Fibroblast of villous mesenchyme (primary cell): ENCODE data around the gene FGF9. TPM values are rescaled to one million over a fixed set of nuclear protein-coding genes. Genes with fewer than 3 reads are reported as not detected.

ENCODE experiments used
- DNase-seq: peaks from one replicate; pipeline ENCODE4 v3.0.0-alpha.2; 2010; ENCODE audit warnings: low read depth
- H3K4me3 ChIP-seq: 2 replicates; pipeline ENCODE4 v1.5.1; 2011; ENCODE audit warnings: low read depth, mild to moderate bottlenecking, low read length
- CTCF ChIP-seq: IDR thresholded peaks from 2 replicates; pipeline ENCODE4 v1.5.1; 2012; ENCODE audit warnings: low read depth, mild to moderate bottlenecking, low read length; ENCODE audit not compliant: insufficient read depth
- total RNA-seq: library from RNA; depleted of rRNA; stranded (reverse); fragments of >200 nt; gene quantifications from 2 replicates; pipeline ENCODE4 v1.2.3, GENCODE V29; 2012

FGF9 gene
- total RNA-seq, 1 donor: 4.7 TPM

GRCh38 chr13:21684576-21684975 is 13.7 kb downstream of the FGF9 start:
- TF ChIP-seq CTCF: no peak
- no peak overlapping the region for H3K4me3 ChIP-seq
- DNase-seq: no peak

- TF ChIP-seq CTCF: no peak
- no peak for DNase-seq
- H3K4me3 ChIP-seq: no peak overlapping the region
Observed at GRCh38 chr13:21685485-21686064, 14.7 kb downstream of the FGF9 start.

- DNase-seq: no peak
- no peak for TF ChIP-seq CTCF
- H3K4me3 ChIP-seq: no peak overlapping the region
Observed at GRCh38 chr13:21686751-21687391, 16.0 kb downstream of the FGF9 start.

- no peak for DNase-seq
- H3K4me3 ChIP-seq: no peak overlapping the region
- TF ChIP-seq CTCF: no peak
Observed at GRCh38 chr13:21688056-21688455, 17.2 kb downstream of the FGF9 start.

GRCh38 chr13:21689097-21689496 is 18.2 kb downstream of the FGF9 start:
- no peak for DNase-seq
- H3K4me3 ChIP-seq: no peak overlapping the region
- no peak for TF ChIP-seq CTCF

GRCh38 chr13:21690955-21691354 is 20.1 kb downstream of the FGF9 start:
- H3K4me3 ChIP-seq: no peak overlapping the region
- no peak for DNase-seq
- TF ChIP-seq CTCF: no peak

- TF ChIP-seq CTCF: no peak
- no peak overlapping the region for H3K4me3 ChIP-seq
- DNase-seq: no peak
Observed at GRCh38 chr13:21691500-21691899, 20.6 kb downstream of the FGF9 start.
